Hepatocyte (in vitro differentiated cells): ENCODE data around the gene AAR2.

Experiments
- CTCF ChIP-seq: fragments of 200-600 bp; sonication (generic); IDR thresholded peaks from 2 replicates; pipeline ENCODE4 v1.5.1; 2016; ENCODE audit warnings: antibody characterized with exemption, mild to moderate bottlenecking; ENCODE audit not compliant: poor library complexity
- EZH2phosphoT487 ChIP-seq: fragments of 200-600 bp; sonication (generic); IDR thresholded peaks from one replicate; pipeline ENCODE4 v1.6.1; 2018; ENCODE audit warnings: antibody characterized with exemption, mild to moderate bottlenecking, low read depth, moderate library complexity; ENCODE audit not compliant: unreplicated experiment, severe bottlenecking

DNA sequence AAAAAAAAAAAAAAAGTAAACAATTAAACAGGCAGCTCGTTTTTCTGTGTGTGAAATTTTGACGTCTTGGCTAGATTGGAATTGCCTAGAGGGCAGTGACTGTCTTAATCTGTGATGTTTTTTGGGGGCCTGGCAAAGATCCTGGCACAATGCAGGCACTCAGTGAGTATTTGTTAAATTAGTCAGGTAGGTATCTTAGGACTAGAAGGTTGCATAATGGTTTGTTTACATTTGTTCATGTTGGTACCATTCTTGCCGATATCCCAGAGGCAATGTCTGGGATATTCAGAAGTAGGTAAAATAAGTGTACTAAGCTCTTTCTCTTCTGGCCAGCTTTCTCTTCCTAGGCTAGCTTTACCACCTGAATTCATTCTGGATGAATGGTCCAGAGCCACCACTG, 2.5 kb downstream of the AAR2 start:
- TF ChIP-seq CTCF (no peak), EZH2phosphoT487 (no peak)
